ENCODE results near the gene KCNV2.

Gene KCNV2

DNA sequence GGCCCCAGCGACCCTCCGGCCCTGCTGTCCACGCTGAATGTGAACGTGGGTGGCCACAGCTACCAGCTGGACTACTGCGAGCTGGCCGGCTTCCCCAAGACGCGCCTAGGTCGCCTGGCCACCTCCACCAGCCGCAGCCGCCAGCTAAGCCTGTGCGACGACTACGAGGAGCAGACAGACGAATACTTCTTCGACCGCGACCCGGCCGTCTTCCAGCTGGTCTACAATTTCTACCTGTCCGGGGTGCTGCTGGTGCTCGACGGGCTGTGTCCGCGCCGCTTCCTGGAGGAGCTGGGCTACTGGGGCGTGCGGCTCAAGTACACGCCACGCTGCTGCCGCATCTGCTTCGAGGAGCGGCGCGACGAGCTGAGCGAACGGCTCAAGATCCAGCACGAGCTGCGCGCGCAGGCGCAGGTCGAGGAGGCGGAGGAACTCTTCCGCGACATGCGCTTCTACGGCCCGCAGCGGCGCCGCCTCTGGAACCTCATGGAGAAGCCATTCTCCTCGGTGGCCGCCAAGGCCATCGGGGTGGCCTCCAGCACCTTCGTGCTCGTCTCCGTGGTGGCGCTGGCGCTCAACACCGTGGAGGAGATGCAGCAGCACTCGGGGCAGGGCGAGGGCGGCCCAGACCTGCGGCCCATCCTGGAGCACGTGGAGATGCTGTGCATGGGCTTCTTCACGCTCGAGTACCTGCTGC lies 839 bp downstream of the KCNV2 start:
- no peak for DNase-seq (ENCODE audit: low read depth)
- H3K4me3 ChIP-seq (ENCODE audit: low read length) = no peak overlapping the region
- TF ChIP-seq, protein P1, sequence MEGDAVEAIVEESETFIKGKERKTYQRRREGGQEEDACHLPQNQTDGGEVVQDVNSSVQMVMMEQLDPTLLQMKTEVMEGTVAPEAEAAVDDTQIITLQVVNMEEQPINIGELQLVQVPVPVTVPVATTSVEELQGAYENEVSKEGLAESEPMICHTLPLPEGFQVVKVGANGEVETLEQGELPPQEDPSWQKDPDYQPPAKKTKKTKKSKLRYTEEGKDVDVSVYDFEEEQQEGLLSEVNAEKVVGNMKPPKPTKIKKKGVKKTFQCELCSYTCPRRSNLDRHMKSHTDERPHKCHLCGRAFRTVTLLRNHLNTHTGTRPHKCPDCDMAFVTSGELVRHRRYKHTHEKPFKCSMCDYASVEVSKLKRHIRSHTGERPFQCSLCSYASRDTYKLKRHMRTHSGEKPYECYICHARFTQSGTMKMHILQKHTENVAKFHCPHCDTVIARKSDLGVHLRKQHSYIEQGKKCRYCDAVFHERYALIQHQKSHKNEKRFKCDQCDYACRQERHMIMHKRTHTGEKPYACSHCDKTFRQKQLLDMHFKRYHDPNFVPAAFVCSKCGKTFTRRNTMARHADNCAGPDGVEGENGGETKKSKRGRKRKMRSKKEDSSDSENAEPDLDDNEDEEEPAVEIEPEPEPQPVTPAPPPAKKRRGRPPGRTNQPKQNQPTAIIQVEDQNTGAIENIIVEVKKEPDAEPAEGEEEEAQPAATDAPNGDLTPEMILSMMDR (IDR thresholded peaks at IDR 0.05; ENCODE audit: insufficient read depth, low read depth, low read length, missing control alignments) = no peak

GRCh38 chr9:2718698-2719033 lies 1.4 kb downstream of the KCNV2 start:
- DNase-seq (ENCODE audit: low read depth) = no peak
- TF ChIP-seq, protein P1 (IDR thresholded peaks at IDR 0.05; ENCODE audit: insufficient read depth, low read depth, low read length, missing control alignments) = no peak
- no peak overlapping the region for H3K4me3 ChIP-seq (ENCODE audit: low read length)

DNA sequence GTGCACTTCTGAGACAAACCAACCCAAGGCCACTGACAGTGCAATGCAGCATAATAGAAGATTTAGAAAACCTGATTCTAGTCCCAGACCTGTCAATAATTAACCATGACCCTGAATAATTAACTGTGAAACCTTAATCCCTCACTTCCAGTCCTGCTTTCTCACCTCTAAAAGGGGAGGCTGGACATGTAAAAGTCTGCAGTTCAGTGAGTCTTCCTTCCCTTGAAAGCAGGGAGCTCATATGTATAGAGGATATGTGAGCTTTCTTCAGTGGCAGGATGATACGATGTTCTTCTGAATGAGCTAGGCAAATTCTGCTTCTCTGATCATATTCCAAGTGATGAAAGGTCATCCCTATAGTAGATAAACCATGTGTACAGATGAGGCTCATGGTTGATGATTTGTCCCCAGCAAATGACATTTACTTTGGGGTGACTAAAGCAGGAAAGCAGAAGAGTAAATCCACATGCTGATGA lies 2.9 kb downstream of the KCNV2 start:
- TF ChIP-seq, protein P1 (IDR thresholded peaks at IDR 0.05; ENCODE audit: insufficient read depth, low read depth, low read length, missing control alignments) = no peak
- no peak overlapping the region for H3K4me3 ChIP-seq (ENCODE audit: low read length)
- no peak for DNase-seq (ENCODE audit: low read depth)

DNA sequence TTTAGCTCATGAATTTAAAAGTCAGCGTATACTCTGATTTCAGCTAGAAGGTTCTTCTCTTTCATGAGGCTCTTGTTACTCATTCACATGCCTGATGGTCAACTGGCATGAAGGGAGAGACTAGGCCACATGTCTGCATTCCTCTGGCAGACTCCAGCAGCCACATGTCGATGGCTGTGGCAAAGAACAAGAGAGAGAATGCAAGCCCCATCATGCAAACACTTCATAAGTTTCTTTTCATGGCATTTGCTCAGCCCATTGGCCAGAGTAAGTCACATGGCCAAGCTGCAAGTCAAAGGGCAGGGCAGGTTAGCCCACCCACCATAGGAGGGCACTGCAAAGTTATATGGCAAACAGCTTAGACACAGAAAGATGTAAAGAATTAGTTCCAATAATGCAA lies 5.4 kb downstream of the KCNV2 start:
- no peak overlapping the region for H3K4me3 ChIP-seq (ENCODE audit: low read length)
- DNase-seq (ENCODE audit: low read depth) = peak; percentile 87
- TF ChIP-seq, protein P1 (IDR thresholded peaks at IDR 0.05; ENCODE audit: insufficient read depth, low read depth, low read length, missing control alignments) = no peak

DNA sequence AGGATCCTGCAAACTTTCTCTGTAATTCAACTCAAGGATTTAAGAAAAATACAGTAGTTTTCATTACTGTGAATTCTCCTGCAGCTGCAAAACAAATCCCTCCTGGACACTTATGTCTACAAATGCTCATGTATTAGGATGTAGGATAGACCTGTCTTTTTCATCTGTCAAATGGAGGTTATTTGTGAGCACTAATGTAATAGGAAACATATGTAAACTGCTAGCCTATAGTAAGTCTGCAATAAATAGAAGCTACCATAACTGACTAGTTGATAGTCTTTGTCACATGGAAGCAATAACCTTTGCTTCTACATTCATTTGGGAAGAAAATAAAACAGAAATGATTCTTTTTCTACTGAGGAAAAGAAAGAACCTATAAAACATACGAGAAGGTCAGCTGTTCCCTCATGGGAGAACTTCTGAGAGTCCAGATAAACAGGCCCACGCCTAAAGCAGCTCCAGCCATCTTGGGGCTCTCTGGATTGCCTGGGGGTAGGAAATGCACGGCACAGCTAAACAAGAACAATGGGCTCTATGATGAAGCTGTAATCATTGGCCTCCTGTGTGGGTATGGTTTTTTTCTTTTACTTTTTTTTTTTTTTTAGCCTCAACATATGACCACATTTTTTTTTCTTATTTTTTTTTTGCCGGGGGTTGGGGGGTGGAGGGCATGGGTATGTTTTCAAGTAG lies 6.2 kb downstream of the KCNV2 start:
- DNase-seq (ENCODE audit: low read depth) = peak; percentile 29
- H3K4me3 ChIP-seq (ENCODE audit: low read length) = no peak overlapping the region
- TF ChIP-seq, protein P1 (IDR thresholded peaks at IDR 0.05; ENCODE audit: insufficient read depth, low read depth, low read length, missing control alignments) = no peak

DNA sequence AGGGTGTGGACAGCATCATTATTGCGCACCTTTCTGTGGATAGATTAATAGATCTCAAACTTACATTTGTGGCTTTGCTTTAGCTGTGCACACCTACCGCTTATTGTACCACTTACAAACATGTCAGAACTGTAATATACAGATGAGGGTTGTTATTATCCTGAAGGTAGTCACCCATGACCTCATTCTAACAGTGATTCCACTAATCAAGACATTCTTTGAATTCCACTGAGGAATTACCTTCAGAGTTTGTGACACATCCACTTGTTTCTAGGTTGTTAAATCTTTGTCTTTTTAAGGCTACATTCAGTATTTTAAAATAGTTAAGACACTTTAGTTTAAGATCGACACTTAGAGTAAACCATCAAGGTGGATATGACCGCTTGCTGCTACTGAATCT lies 7.8 kb downstream of the KCNV2 start:
- H3K4me3 ChIP-seq (ENCODE audit: low read length) = no peak overlapping the region
- TF ChIP-seq, protein P1 (IDR thresholded peaks at IDR 0.05; ENCODE audit: insufficient read depth, low read depth, low read length, missing control alignments) = no peak
- DNase-seq (ENCODE audit: low read depth) = no peak

Data from epithelial cell of esophagus (primary cell).